Peyer's patch (tissue), 4 donors: ENCODE data around the gene RHBDD1. TPM values are rescaled to one million over a fixed set of nuclear protein-coding genes. Genes with fewer than 3 reads are reported as not detected.

Experiments
- DNase-seq, 3 donors: peaks; one replicate each; pipeline ENCODE4 v3.0.0-alpha.2; 2017 to 2019
- H3K27ac ChIP-seq, 4 donors: fragments of 200-600 bp; sonication (generic); one replicate each; pipeline ENCODE4 v1.5.1; 2016 to 2019
- H3K27me3 ChIP-seq, 2 donors: fragments of 200-600 bp; sonication (generic); one replicate each; pipeline ENCODE4 v1.5.1; 2019
- H3K36me3 ChIP-seq, 3 donors: fragments of 200-600 bp; sonication (generic); one replicate each; pipeline ENCODE4 v1.5.1; 2016 to 2019
- H3K4me1 ChIP-seq, 4 donors: fragments of 200-600 bp; sonication (generic); one replicate each; pipeline ENCODE4 v1.5.1; 2016 to 2019
- H3K4me3 ChIP-seq, 4 donors: fragments of 200-600 bp; sonication (generic); 1 replicate in 3 of 4; 2 replicates in 1 of 4; pipeline ENCODE4 v1.5.1; 2016 to 2019; ENCODE audit warnings: mild to moderate bottlenecking in 1 of 4
- H3K9me3 ChIP-seq, 4 donors: fragments of 200-600 bp; sonication (generic); one replicate each; pipeline ENCODE4 v1.5.1; 2016 to 2019; ENCODE audit warnings: mild to moderate bottlenecking in 1 of 4
- CTCF ChIP-seq, 6 experiments: fragments of 450-650 bp in 4 of 6; fragments of 200-600 bp in 2 of 6; sonication (generic) in 1 of 6; IDR thresholded peaks; one replicate each; pipeline ENCODE4 v1.5.1; 2017 to 2019; ENCODE audit warnings: antibody characterized with exemption in 6 of 6, mild to moderate bottlenecking in 3 of 6, moderate library complexity in 1 of 6
- POLR2A ChIP-seq, 2 donors: fragments of 450-650 bp; IDR thresholded peaks; one replicate each; pipeline ENCODE4 v1.5.1; 2017; ENCODE audit warnings: antibody characterized with exemption in 2 of 2, mild to moderate bottlenecking in 2 of 2, moderate library complexity in 2 of 2
- total RNA-seq, 4 donors: library from RNA; depleted of rRNA; stranded (reverse); fragments of >200 nt; gene quantifications; one replicate each; pipeline ENCODE4 v1.1.0, GENCODE V29; 2016

Gene RHBDD1
- total RNA-seq, 4 donors from 2014 or later = 12.6 to 68.5 (median 30.6) TPM

DNA sequence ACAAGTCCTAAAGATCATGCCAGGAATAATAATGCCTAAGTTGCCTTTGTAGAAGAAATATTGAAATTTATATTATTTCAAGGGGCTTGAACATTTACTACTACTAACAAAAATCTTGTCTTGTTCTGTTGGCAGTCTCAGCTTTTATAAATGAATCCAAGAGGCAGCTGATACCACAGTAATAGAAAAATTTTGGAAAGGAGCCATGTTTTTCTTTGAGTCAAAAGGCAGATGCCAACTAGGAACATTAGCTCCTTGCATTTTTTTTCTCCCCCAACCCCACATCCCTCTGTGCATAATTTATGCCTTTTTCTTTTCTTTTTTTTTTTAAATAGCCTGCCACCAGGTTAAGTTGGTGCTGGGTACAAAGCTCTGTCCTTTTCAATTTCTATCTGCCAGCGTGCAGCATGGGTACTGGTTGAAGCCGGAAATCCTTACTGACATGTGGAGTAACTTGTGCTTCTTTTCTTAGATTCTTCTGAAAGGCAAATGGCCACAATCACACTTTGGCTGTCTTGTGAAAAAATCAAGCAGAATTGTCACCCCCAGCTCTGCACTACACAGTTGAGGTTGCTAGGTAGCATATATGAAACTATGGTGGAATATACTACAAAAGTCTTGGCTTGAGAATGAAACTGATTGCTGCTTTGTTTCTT, 98.8 kb downstream of the RHBDD1 start:
- H3K36me3 ChIP-seq = no peaks in the 10 kb centered on the region

DNA sequence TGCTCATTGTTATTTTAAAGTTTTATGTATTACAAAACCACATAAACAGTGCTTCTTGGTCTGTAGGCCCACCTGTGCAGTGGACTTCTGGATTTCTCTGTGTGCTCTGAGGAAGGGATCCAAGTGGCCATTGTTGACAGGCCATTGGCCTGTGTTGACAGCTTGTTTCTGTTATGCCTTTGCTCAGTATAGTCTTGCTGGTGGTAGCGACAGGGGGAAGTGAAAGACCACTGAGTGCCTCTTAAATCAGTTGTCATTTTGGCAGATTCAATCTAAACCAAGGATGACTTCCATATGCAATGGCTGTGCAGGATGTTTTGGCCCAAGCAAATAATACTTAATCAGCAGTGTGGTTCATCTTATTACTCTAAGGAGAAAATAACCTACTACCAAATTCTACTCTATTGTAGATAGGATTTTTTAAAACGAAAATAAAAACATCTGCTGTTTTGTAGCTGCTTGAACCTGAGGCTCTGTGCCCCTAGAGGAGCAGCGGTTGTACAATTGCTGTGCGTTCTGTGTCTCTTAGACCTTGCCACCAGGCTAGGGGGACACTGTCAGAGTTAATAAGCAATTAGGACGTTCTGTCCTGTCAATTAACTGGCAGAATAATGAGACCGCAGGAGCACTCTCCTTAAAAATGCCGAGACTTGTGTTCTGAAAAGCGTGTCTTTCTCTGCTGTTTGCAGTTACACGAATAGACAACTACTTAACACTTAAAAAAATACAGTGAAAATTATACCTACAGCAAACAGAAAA, 108.2 kb downstream of the RHBDD1 start:
- no peaks in the 10 kb centered on the region for H3K36me3 ChIP-seq
- H3K27me3 ChIP-seq = no peaks in the 10 kb centered on the region
- no peak overlapping the region for H3K4me3 ChIP-seq
- DNase-seq = no peak
- no peaks in the 10 kb centered on the region for H3K4me1 ChIP-seq
- TF ChIP-seq POLR2A (IDR thresholded peaks at IDR 0.05) (no peak), CTCF (IDR thresholded peaks at IDR 0.05) (no peak)
- no peaks in the 10 kb centered on the region for H3K9me3 ChIP-seq
- no peak overlapping the region for H3K27ac ChIP-seq

More for the DNA sequence above, 98.8 kb downstream of the RHBDD1 start:
- Histone ChIP-seq H3K27me3 (no peaks in the 10 kb centered on the region), H3K4me3 (no peak overlapping the region), H3K27ac (no peak overlapping the region), H3K9me3 (no peaks in the 10 kb centered on the region), H3K4me1 (no peaks in the 10 kb centered on the region)
- TF ChIP-seq POLR2A (IDR thresholded peaks at IDR 0.05) (no peak), CTCF (IDR thresholded peaks at IDR 0.05) (no peak)
- DNase-seq = no peak

DNA sequence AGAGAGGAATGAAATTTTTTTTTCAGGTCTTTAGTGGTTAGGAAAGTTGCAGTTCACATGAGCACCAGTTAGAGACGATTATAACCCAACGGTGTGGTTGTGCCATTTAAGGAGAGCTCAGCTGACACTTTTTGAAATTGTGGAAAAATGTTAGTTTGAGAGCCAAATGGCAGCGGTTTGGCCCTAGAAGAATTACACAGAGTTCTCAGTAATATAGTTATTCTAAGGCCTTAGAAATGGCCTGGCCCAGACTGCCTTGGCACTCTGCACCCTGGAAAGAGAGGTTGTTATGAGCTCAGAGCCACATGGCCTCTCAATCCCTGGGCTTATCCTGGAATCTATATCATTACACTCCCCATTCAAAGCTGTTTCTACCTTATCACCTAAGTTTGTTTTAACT, 117.4 kb downstream of the RHBDD1 start:
- no peak for TF ChIP-seq POLR2A (IDR thresholded peaks at IDR 0.05)
- no peak for TF ChIP-seq CTCF (IDR thresholded peaks at IDR 0.05)
- H3K27ac ChIP-seq = no peak overlapping the region
- no peaks in the 10 kb centered on the region for H3K4me1 ChIP-seq
- H3K9me3 ChIP-seq = no peaks in the 10 kb centered on the region
- no peaks in the 10 kb centered on the region for H3K36me3 ChIP-seq
- no peak for DNase-seq
- no peaks in the 10 kb centered on the region for H3K27me3 ChIP-seq
- no peak overlapping the region for H3K4me3 ChIP-seq

GRCh38 chr2:226953826-226954225, 118.0 kb downstream of the RHBDD1 start:
- TF ChIP-seq POLR2A (IDR thresholded peaks at IDR 0.05) (no peak), CTCF (IDR thresholded peaks at IDR 0.05) (no peak)
- Histone ChIP-seq H3K36me3 (no peaks in the 10 kb centered on the region), H3K27me3 (no peaks in the 10 kb centered on the region), H3K4me3 (no peak overlapping the region), H3K4me1 (no peaks in the 10 kb centered on the region), H3K9me3 (no peaks in the 10 kb centered on the region), H3K27ac (no peak overlapping the region)
- no peak for DNase-seq

DNA sequence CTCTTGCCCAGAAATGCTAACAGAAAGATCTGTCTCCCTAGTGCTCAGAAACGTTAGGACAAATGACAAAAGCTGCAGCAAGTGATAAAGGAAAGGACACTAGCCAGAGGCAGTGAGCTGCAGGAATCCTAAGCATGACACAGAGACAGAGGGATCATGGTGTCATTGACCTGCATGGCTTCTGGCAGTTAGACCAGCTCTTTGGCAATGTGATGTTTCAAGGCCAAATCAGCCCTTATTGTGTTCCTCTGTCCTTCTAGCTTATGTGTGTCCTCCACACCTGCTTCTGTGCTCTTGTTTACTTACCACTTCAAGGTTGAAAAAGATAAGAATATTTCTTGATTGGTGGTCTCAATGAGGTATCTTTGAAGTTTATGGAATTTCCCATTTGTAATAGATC, 120.8 kb downstream of the RHBDD1 start:
- DNase-seq = no peak

More for the DNA sequence above, 120.8 kb downstream of the RHBDD1 start:
- TF ChIP-seq CTCF (IDR thresholded peaks at IDR 0.05) (no peak), POLR2A (IDR thresholded peaks at IDR 0.05) (no peak)
- no peaks in the 10 kb centered on the region for H3K4me1 ChIP-seq
- no peaks in the 10 kb centered on the region for H3K27me3 ChIP-seq
- no peak overlapping the region for H3K27ac ChIP-seq
- H3K4me3 ChIP-seq = no peak overlapping the region
- no peaks in the 10 kb centered on the region for H3K9me3 ChIP-seq
- no peaks in the 10 kb centered on the region for H3K36me3 ChIP-seq
